Common myeloid progenitor, CD34-positive (primary cell): ENCODE data around the gene HELT.

Source experiments
- CTCF ChIA-PET: fragments of 350-600 bp; sonication (Branson Sonifier 250); formaldehyde crosslinking; loops from one replicate; lab custom pipeline; 2021; ENCODE audit warnings: antibody characterized with exemption; lab: Charles Lee
- POLR2A ChIA-PET: fragments of 350-600 bp; sonication (Branson Sonifier 250); formaldehyde crosslinking; loops from one replicate; lab custom pipeline; 2021; ENCODE audit warnings: antibody characterized with exemption; lab: Charles Lee
- DNase-seq, 3 donors: peaks; one replicate each; pipeline versions ENCODE4 v3.0.0 to v3.0.0-alpha.2; 2013
- H3K27ac ChIP-seq, 2 experiments: 1 replicate in 1 of 2; 2 replicates in 1 of 2; pipeline ENCODE4 v1.7.0; 2013; ENCODE audit warnings: inconsistent platforms in 2 of 2, low read length in 2 of 2, mild to moderate bottlenecking in 2 of 2, low read depth in 1 of 2, moderate library complexity in 1 of 2; ENCODE audit not compliant: severe bottlenecking in 2 of 2, insufficient read depth in 1 of 2, poor library complexity in 1 of 2
- H3K27me3 ChIP-seq, 5 experiments: replicated peaks in 2 of 5; 1 replicate in 3 of 5; 2 replicates in 2 of 5; pipeline versions ENCODE4 v1.6.1 to v1.7.0; 2013; ENCODE audit warnings: low read length in 4 of 5, mild to moderate bottlenecking in 2 of 5, moderate library complexity in 2 of 5, inconsistent platforms in 1 of 5; ENCODE audit not compliant: insufficient read depth in 5 of 5, control insufficient read depth in 4 of 5
- H3K36me3 ChIP-seq, 4 experiments: 1 replicate in 2 of 4; 2 replicates in 2 of 4; pipeline versions ENCODE4 v1.6.1 to v1.7.0; 2013; ENCODE audit warnings: low read length in 3 of 4, control low read depth in 1 of 4, mild to moderate bottlenecking in 1 of 4; ENCODE audit not compliant: control insufficient read depth in 4 of 4, insufficient read depth in 4 of 4
- H3K4me1 ChIP-seq, 4 experiments: 1 replicate in 3 of 4; 2 replicates in 1 of 4; pipeline versions ENCODE4 v1.6.1 to v1.7.1; 2013; ENCODE audit warnings: low read length in 3 of 4, mild to moderate bottlenecking in 3 of 4, control low read depth in 1 of 4, inconsistent platforms in 1 of 4, moderate library complexity in 1 of 4; ENCODE audit not compliant: control insufficient read depth in 4 of 4, insufficient read depth in 4 of 4; ENCODE audit errors: control extremely low read depth in 1 of 4
- H3K4me3 ChIP-seq, 7 experiments: 1 replicate in 4 of 7; 2 replicates in 3 of 7; pipeline versions ENCODE4 v1.5.1 to v1.7.0; 2013; ENCODE audit warnings: mild to moderate bottlenecking in 7 of 7, low read length in 6 of 7, moderate library complexity in 6 of 7, inconsistent platforms in 2 of 7, low read depth in 2 of 7, control low read depth in 1 of 7; ENCODE audit not compliant: insufficient read depth in 4 of 7, control insufficient read depth in 1 of 7; ENCODE audit errors: extremely low read depth in 1 of 7
- H3K9me3 ChIP-seq, 5 experiments: 1 replicate in 4 of 5; 2 replicates in 1 of 5; pipeline versions ENCODE4 v1.6.1 to v1.7.1; 2013; ENCODE audit warnings: low read length in 4 of 5, mild to moderate bottlenecking in 2 of 5, inconsistent platforms in 1 of 5, low read depth in 1 of 5, moderate library complexity in 1 of 5; ENCODE audit not compliant: control insufficient read depth in 4 of 5, insufficient read depth in 2 of 5; ENCODE audit errors: control extremely low read depth in 1 of 5
- WGBS: methylation state at CpG from one replicate; pipeline ENCODE4 v1.1.5; 2013; ENCODE audit not compliant: insufficient coverage; 5-methylcytosine and 5-hydroxymethylcytosine counted together

The HELT gene

GRCh38 chr4:185019456-185020292 is 1.4 kb downstream of the HELT start:
- ChIA-PET POLR2A (no interaction called here), CTCF (no interaction called here)
- Histone ChIP-seq H3K9me3 (no peaks in the 10 kb centered on the region), H3K36me3 (no peaks in the 10 kb centered on the region), H3K27me3 (peaks cover 10 to 100% (median 66%) of the 10 kb centered on the region in 5 experiments), H3K4me3 (peak overlapping the region in 3 of 7 experiments; percentile 19 to 48 (median 36)), H3K4me1 (peaks cover 0 to 46% (median 26%) of the 10 kb centered on the region in 4 experiments), H3K27ac (no peak overlapping the region)
- DNase-seq, result peak in 1 of 3 donors; percentile 32
- WGBS, result 3% methylated on average over 46 of the region's 57 CpGs

DNA sequence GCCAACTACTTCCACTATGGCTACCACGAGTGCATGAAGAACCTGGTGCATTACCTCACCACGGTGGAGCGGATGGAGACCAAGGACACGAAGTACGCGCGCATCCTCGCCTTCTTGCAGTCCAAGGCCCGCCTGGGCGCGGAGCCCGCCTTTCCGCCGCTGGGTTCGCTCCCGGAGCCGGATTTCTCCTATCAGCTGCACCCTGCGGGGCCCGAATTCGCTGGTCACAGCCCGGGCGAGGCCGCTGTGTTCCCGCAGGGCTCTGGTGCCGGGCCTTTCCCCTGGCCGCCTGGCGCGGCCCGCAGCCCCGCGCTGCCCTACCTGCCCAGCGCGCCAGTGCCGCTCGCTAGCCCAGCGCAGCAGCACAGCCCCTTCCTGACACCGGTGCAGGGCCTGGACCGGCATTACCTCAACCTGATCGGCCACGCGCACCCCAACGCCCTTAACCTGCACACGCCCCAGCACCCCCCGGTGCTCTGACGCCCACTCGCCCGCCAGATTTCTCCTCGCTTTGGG is 2.1 kb downstream of the HELT start:
- Histone ChIP-seq H3K4me3 (peak overlapping the region in 3 of 7 experiments; percentile 19 to 48 (median 36)), H3K36me3 (no peaks in the 10 kb centered on the region), H3K27ac (no peak overlapping the region), H3K4me1 (peaks cover 0 to 46% (median 26%) of the 10 kb centered on the region in 4 experiments), H3K27me3 (peaks cover 10 to 100% (median 67%) of the 10 kb centered on the region in 5 experiments), H3K9me3 (no peaks in the 10 kb centered on the region)
- peak in 2 of 3 donors; percentile 55 to 59 for DNase-seq
- POLR2A ChIA-PET, result no interaction called here
- CTCF ChIA-PET, result no interaction called here
- WGBS, result 0% methylated on average over 28 of the region's 48 CpGs

GRCh38 chr4:185020863-185021761 is 2.8 kb downstream of the HELT start:
- Histone ChIP-seq H3K27ac (no peak overlapping the region), H3K27me3 (peaks cover 10 to 94% (median 63%) of the 10 kb centered on the region in 5 experiments), H3K36me3 (no peaks in the 10 kb centered on the region), H3K4me1 (peaks cover 0 to 43% (median 25%) of the 10 kb centered on the region in 4 experiments), H3K4me3 (peak overlapping the region in 1 of 7 experiments; percentile 36), H3K9me3 (no peaks in the 10 kb centered on the region)
- under 1% methylated on average over 41 of the region's 55 CpGs for WGBS
- peak in 1 of 3 donors; percentile 35 for DNase-seq
- POLR2A ChIA-PET, result no interaction called here
- CTCF ChIA-PET, result no interaction called here

DNA sequence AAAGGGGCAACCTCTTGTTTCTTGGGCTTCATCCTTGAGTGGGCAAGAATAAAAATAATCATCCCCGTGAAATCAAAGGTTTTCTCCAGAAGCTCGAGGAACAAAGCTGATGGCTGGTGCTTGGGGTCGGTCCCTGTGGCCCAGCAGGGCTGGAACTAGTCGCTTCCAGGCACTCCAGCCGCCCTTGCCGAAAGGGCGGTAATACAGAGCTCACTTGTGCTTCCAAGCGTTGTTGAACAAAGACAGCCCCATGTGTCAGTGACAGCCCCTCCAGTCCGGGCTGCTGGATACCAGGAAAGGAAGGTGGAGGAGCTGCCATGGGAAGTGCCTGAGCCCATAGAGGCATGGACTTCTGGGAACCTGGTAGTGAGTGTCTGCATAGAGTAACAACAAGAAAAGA is 5.2 kb downstream of the HELT start:
- 55% methylated on average over 9 of the region's 9 CpGs for WGBS
- DNase-seq, result no peak
- H3K4me3 ChIP-seq, result no peak overlapping the region
- no peak overlapping the region for H3K27ac ChIP-seq
- H3K9me3 ChIP-seq, result no peaks in the 10 kb centered on the region
- H3K36me3 ChIP-seq, result no peaks in the 10 kb centered on the region
- peaks cover 0 to 31% (median 15%) of the 10 kb centered on the region in 4 experiments for H3K4me1 ChIP-seq
- POLR2A ChIA-PET, result no interaction called here
- CTCF ChIA-PET, result interaction anchor here (1.2 to 3.7 kb wide), 5 partner anchors 10 to 113 kb away, joined by 3 to 13 read pairs (median 10); no protein-coding TSS in a partner anchor
- peaks cover 10 to 77% (median 55%) of the 10 kb centered on the region in 5 experiments for H3K27me3 ChIP-seq

DNA sequence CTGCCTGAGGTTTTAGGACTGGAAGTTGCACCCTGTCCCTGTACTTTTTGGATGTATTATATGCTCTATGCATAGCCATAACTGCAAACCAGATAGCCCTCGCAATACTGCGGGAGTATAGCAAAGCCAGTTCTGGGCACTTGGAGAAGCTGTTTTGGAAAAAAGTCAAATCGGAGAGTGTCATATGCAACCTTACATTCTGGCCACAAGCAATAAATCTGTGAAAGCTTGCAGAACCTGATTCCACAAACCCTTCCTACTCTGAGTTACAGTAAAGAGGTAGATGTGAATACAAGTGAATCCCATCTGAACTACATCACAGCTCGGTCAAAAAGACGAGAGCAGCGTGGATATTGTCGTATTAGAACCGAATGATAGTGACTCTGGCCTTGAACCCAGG is 10.3 kb downstream of the HELT start:
- Histone ChIP-seq H3K9me3 (no peaks in the 10 kb centered on the region), H3K4me1 (no peaks in the 10 kb centered on the region), H3K4me3 (no peak overlapping the region), H3K36me3 (no peaks in the 10 kb centered on the region), H3K27ac (no peak overlapping the region), H3K27me3 (peaks cover 3 to 58% (median 34%) of the 10 kb centered on the region in 5 experiments)
- DNase-seq, result no peak
- CTCF ChIA-PET, result interaction anchor here (0.9 kb wide), 1 partner anchor 13 kb away, joined by 3 read pairs; no protein-coding TSS in a partner anchor
- POLR2A ChIA-PET, result no interaction called here
- WGBS, result 95% methylated on average over 6 of the region's 8 CpGs

GRCh38 chr4:185031611-185032010 is 13.3 kb downstream of the HELT start:
- Histone ChIP-seq H3K9me3 (no peaks in the 10 kb centered on the region), H3K27ac (no peak overlapping the region), H3K27me3 (peaks cover 3 to 43% (median 18%) of the 10 kb centered on the region in 5 experiments), H3K4me3 (no peak overlapping the region), H3K4me1 (no peaks in the 10 kb centered on the region), H3K36me3 (no peaks in the 10 kb centered on the region)
- DNase-seq, result no peak
- POLR2A ChIA-PET, result no interaction called here
- CTCF ChIA-PET, result interaction anchor here (2.2 to 2.3 kb wide), 2 partner anchors 9 to 20 kb away, joined by 8 to 9 read pairs; no protein-coding TSS in a partner anchor
- 72% methylated on average over 5 of the region's 6 CpGs for WGBS
